Kidney (tissue), 14 donors: Measurements from ENCODE around the gene DDAH1. TPM values are rescaled to one million over a fixed set of nuclear protein-coding genes. Genes with fewer than 3 reads are reported as not detected.
"Not testable (repeated sequence)": the region's sequence is repeated elsewhere in the genome, so short reads cannot be mapped to it uniquely, and the experiment has no call there.

Source experiments
- DNase-seq, 5 donors: peaks; one replicate each; pipeline ENCODE4 v3.0.0-alpha.2; 2013 to 2020
- FAIRE-seq: peaks from 2 replicates; lab custom pipeline; 2012; peaks lifted over from hg19 to GRCh38; lab: Jason Lieb, UNC
- H3K27ac ChIP-seq, 2 donors: one replicate each; pipeline ENCODE4 v1.7.0; 2013; ENCODE audit warnings: low read depth in 2 of 2, low read length in 2 of 2, inconsistent platforms in 1 of 2
- H3K27me3 ChIP-seq: one replicate; pipeline ENCODE4 v1.7.1; 2013; ENCODE audit warnings: low read length, inconsistent platforms; ENCODE audit not compliant: control insufficient read depth, insufficient read depth
- H3K36me3 ChIP-seq, 3 donors: one replicate each; pipeline versions ENCODE4 v1.7.0 to v1.7.1; 2013; ENCODE audit warnings: low read length in 3 of 3, control low read depth in 1 of 3, inconsistent platforms in 1 of 3; ENCODE audit not compliant: insufficient read depth in 3 of 3, control insufficient read depth in 2 of 3
- H3K4me1 ChIP-seq, 3 donors: one replicate each; pipeline versions ENCODE4 v1.7.0 to v1.7.1; 2013; ENCODE audit warnings: low read length in 3 of 3, inconsistent platforms in 1 of 3, low read depth in 1 of 3; ENCODE audit not compliant: control insufficient read depth in 2 of 3, insufficient read depth in 2 of 3
- H3K4me3 ChIP-seq, 3 donors: one replicate each; pipeline versions ENCODE4 v1.7.0 to v1.8.1; 2013; ENCODE audit warnings: low read length in 3 of 3, control low read depth in 1 of 3, inconsistent platforms in 1 of 3
- H3K9ac ChIP-seq, 3 donors: one replicate each; pipeline versions ENCODE4 v1.7.0 to v1.7.1; 2013; ENCODE audit warnings: low read length in 3 of 3, control low read depth in 1 of 3, inconsistent platforms in 1 of 3
- H3K9me3 ChIP-seq, 3 donors: one replicate each; pipeline versions ENCODE4 v1.7.0 to v1.7.1; 2013; ENCODE audit warnings: low read length in 3 of 3, control low read depth in 1 of 3, inconsistent platforms in 1 of 3; ENCODE audit not compliant: control insufficient read depth in 2 of 3, insufficient read depth in 1 of 3
- CTCF ChIP-seq: IDR thresholded peaks from 3 replicates; pipeline ENCODE4 v1.5.1; 2012; ENCODE audit warnings: mild to moderate bottlenecking, moderate library complexity, borderline replicate concordance; ENCODE audit not compliant: insufficient read depth; ENCODE audit errors: extremely low read depth
- intact Hi-C: fragments of 100-400 bp; cut with DNase I; formaldehyde crosslinking; loops from one replicate; pipeline ENCODE4 v1.11.1; 2022
- polyA plus RNA-seq: library from polyadenylated mRNA; stranded (reverse); fragments of 350-450 nt; fragmentation: Illumina TruSeq; extraction: RNeasy Lipid Tissue Mini Kit (QIAGEN cat#74804); gene quantifications from one replicate; pipeline ENCODE4 v1.2.3, GENCODE V29; 2014; ENCODE audit warnings: low read depth, low replicate concordance; ENCODE audit not compliant: insufficient read depth
- total RNA-seq: library from RNA; stranded (reverse); fragmentation: NEBNext Ultra II Directional; extraction: Animal tissue kit (Norgen Biotek cat#: 25700); gene quantifications from one replicate; pipeline ENCODE4 v1.2.1, GENCODE V29; 2021
- donor health status: control.
- donor health status: control.
- donor health status: control.
- donor health status: control.
- donor health status: control.
- donor health status: DM: yes; HTN: yes; CAD: no.
- donor health status: Normal renal cell carcinoma (clear cell type).

Gene DDAH1
- total and polyA plus RNA-seq, 2 donors from 2014 or later, result 73.1 to 98.9 TPM

- DNase-seq (no peak), FAIRE-seq (no peak)
- no peaks in the 10 kb centered on the region for H3K4me1 ChIP-seq
- no peak overlapping the region for H3K9ac ChIP-seq
- no peak overlapping the region for H3K4me3 ChIP-seq
- H3K27me3 ChIP-seq, result no peaks in the 10 kb centered on the region
- no peak for TF ChIP-seq CTCF
- H3K27ac ChIP-seq, result no peak overlapping the region
- intact Hi-C loops, result no loop called here
- no peaks in the 10 kb centered on the region for H3K36me3 ChIP-seq
- H3K9me3 ChIP-seq, result no peaks in the 10 kb centered on the region
Measured at GRCh38 chr1:85473390-85473789, 8.4 kb upstream of the DDAH1 start.

- H3K9ac ChIP-seq, result no peak overlapping the region
- H3K27me3 ChIP-seq, result no peaks in the 10 kb centered on the region
- FAIRE-seq (no peak), DNase-seq (no peak)
- intact Hi-C loops, result no loop called here
- no peaks in the 10 kb centered on the region for H3K36me3 ChIP-seq
- TF ChIP-seq CTCF, result no peak
- H3K9me3 ChIP-seq, result no peaks in the 10 kb centered on the region
- no peaks in the 10 kb centered on the region for H3K4me1 ChIP-seq
- no peak overlapping the region for H3K4me3 ChIP-seq
- no peak overlapping the region for H3K27ac ChIP-seq
Measured at GRCh38 chr1:85471558-85471957, 6.6 kb upstream of the DDAH1 start.

- H3K4me1 ChIP-seq, H3K9ac ChIP-seq, H3K27ac ChIP-seq, H3K36me3 ChIP-seq, H3K27me3 ChIP-seq, FAIRE-seq, H3K4me3 ChIP-seq, intact Hi-C loops, H3K9me3 ChIP-seq, DNase-seq: not testable (repeated sequence)
Measured at GRCh38 chr1:85470130-85470529, 5.2 kb upstream of the DDAH1 start.

GRCh38 chr1:85467929-85468540 lies 3.1 kb upstream of the DDAH1 start:
- FAIRE-seq, result no peak
- no peak overlapping the region for H3K4me3 ChIP-seq
- DNase-seq, result no peak
- no peaks in the 10 kb centered on the region for H3K27me3 ChIP-seq
- no peak overlapping the region for H3K27ac ChIP-seq
- H3K36me3 ChIP-seq, result no peaks in the 10 kb centered on the region
- no peak for TF ChIP-seq CTCF
- intact Hi-C loops, result no loop called here
- no peaks in the 10 kb centered on the region for H3K9me3 ChIP-seq
- H3K4me1 ChIP-seq, result peaks cover 0 to 8% (median 7%) of the 10 kb centered on the region in 3 donors
- no peak overlapping the region for H3K9ac ChIP-seq
